Measurements from ENCODE around the gene RAB11FIP4.

RAB11FIP4 gene

GRCh38 chr17:31392002-31392855 lies 754 bp downstream of the RAB11FIP4 start:
- peak overlapping the region; percentile 57 for H3K4me3 Mint-ChIP-seq
- H3K9me3 Mint-ChIP-seq = no peaks in the 10 kb centered on the region
- peaks cover 78% of the 10 kb centered on the region for H3K27me3 Mint-ChIP-seq
- no peaks in the 10 kb centered on the region for H3K36me3 Mint-ChIP-seq
- H3K27ac Mint-ChIP-seq = no peak overlapping the region
- CTCF ChIA-PET = no interaction called here
- H3K4me1 Mint-ChIP-seq = peaks cover 8% of the 10 kb centered on the region
- no peak for DNase-seq

GRCh38 chr17:31392856-31393748 lies 1.6 kb downstream of the RAB11FIP4 start:
- peak overlapping the region; percentile 52 for H3K4me3 Mint-ChIP-seq
- H3K4me1 Mint-ChIP-seq = peaks cover 8% of the 10 kb centered on the region
- H3K27ac Mint-ChIP-seq = no peak overlapping the region
- H3K27me3 Mint-ChIP-seq = peaks cover 81% of the 10 kb centered on the region
- H3K9me3 Mint-ChIP-seq = no peaks in the 10 kb centered on the region
- no peak for DNase-seq
- CTCF ChIA-PET = no interaction called here
- no peaks in the 10 kb centered on the region for H3K36me3 Mint-ChIP-seq

- no peak overlapping the region for H3K4me3 Mint-ChIP-seq
- H3K4me1 Mint-ChIP-seq = peaks cover 8% of the 10 kb centered on the region
- no peaks in the 10 kb centered on the region for H3K9me3 Mint-ChIP-seq
- DNase-seq = no peak
- no peaks in the 10 kb centered on the region for H3K36me3 Mint-ChIP-seq
- CTCF ChIA-PET = no interaction called here
- no peak overlapping the region for H3K27ac Mint-ChIP-seq
- peaks cover 81% of the 10 kb centered on the region for H3K27me3 Mint-ChIP-seq
These were observed 2.3 kb downstream of the RAB11FIP4 start for GRCh38 chr17:31393749-31394146.

GRCh38 chr17:31394544-31394943 lies 3.1 kb downstream of the RAB11FIP4 start:
- Mint-ChIP-seq H3K4me3 (peak overlapping the region; percentile 12), H3K36me3 (no peaks in the 10 kb centered on the region), H3K27me3 (peaks cover 76% of the 10 kb centered on the region), H3K27ac (no peak overlapping the region), H3K4me1 (peaks cover 8% of the 10 kb centered on the region), H3K9me3 (no peaks in the 10 kb centered on the region)
- DNase-seq = peak; percentile 83
- CTCF ChIA-PET = no interaction called here

- peaks cover 3% of the 10 kb centered on the region for H3K4me1 Mint-ChIP-seq
- no peaks in the 10 kb centered on the region for H3K36me3 Mint-ChIP-seq
- no peak for DNase-seq
- H3K9me3 Mint-ChIP-seq = no peaks in the 10 kb centered on the region
- H3K4me3 Mint-ChIP-seq = no peak overlapping the region
- peaks cover 58% of the 10 kb centered on the region for H3K27me3 Mint-ChIP-seq
- CTCF ChIA-PET = interaction anchor here (0.8 kb wide), 1 partner anchor 128 kb away, joined by 3 read pairs; no protein-coding TSS in a partner anchor
- H3K27ac Mint-ChIP-seq = no peak overlapping the region
These were observed 5.9 kb downstream of the RAB11FIP4 start for GRCh38 chr17:31397256-31397939.

- CTCF ChIA-PET = interaction anchor here (0.6 kb wide), 1 partner anchor 9 kb away, joined by 3 read pairs; no protein-coding TSS in a partner anchor
- Mint-ChIP-seq H3K9me3 (no peaks in the 10 kb centered on the region), H3K36me3 (no peaks in the 10 kb centered on the region), H3K4me1 (no peaks in the 10 kb centered on the region), H3K4me3 (no peak overlapping the region), H3K27ac (no peak overlapping the region), H3K27me3 (peaks cover 46% of the 10 kb centered on the region)
- no peak for DNase-seq
These were observed 7.2 kb downstream of the RAB11FIP4 start for GRCh38 chr17:31398381-31399311.

- Mint-ChIP-seq H3K27me3 (peaks cover 39% of the 10 kb centered on the region), H3K27ac (no peak overlapping the region), H3K4me1 (no peaks in the 10 kb centered on the region), H3K36me3 (no peaks in the 10 kb centered on the region), H3K9me3 (no peaks in the 10 kb centered on the region), H3K4me3 (no peak overlapping the region)
- DNase-seq = no peak
- CTCF ChIA-PET = no interaction called here
These were observed 9.0 kb downstream of the RAB11FIP4 start for GRCh38 chr17:31400481-31400950.

GRCh38 chr17:31401456-31402254 lies 10.2 kb downstream of the RAB11FIP4 start:
- H3K9me3 Mint-ChIP-seq = no peaks in the 10 kb centered on the region
- no peak overlapping the region for H3K27ac Mint-ChIP-seq
- H3K36me3 Mint-ChIP-seq = no peaks in the 10 kb centered on the region
- H3K27me3 Mint-ChIP-seq = peaks cover 30% of the 10 kb centered on the region
- H3K4me3 Mint-ChIP-seq = no peak overlapping the region
- no peaks in the 10 kb centered on the region for H3K4me1 Mint-ChIP-seq
- no peak for DNase-seq
- CTCF ChIA-PET = no interaction called here

- H3K36me3 Mint-ChIP-seq = no peaks in the 10 kb centered on the region
- no peak overlapping the region for H3K4me3 Mint-ChIP-seq
- DNase-seq = no peak
- peaks cover 17% of the 10 kb centered on the region for H3K27me3 Mint-ChIP-seq
- H3K4me1 Mint-ChIP-seq = no peaks in the 10 kb centered on the region
- no peaks in the 10 kb centered on the region for H3K9me3 Mint-ChIP-seq
- CTCF ChIA-PET = interaction anchor here (1.4 kb wide), 1 partner anchor 439 kb away, joined by 3 read pairs; no protein-coding TSS in a partner anchor
- no peak overlapping the region for H3K27ac Mint-ChIP-seq
These were observed 12.8 kb downstream of the RAB11FIP4 start for GRCh38 chr17:31404028-31404949.

- Mint-ChIP-seq H3K4me3 (no peak overlapping the region), H3K36me3 (no peaks in the 10 kb centered on the region), H3K4me1 (no peaks in the 10 kb centered on the region), H3K27me3 (peaks cover 15% of the 10 kb centered on the region), H3K9me3 (no peaks in the 10 kb centered on the region), H3K27ac (no peak overlapping the region)
- CTCF ChIA-PET = interaction anchor here (1.4 kb wide), 1 partner anchor 437 kb away, joined by 3 read pairs; no protein-coding TSS in a partner anchor
- no peak for DNase-seq
These were observed 14.5 kb downstream of the RAB11FIP4 start for GRCh38 chr17:31405890-31406371.

- no peak for DNase-seq
- H3K4me1 Mint-ChIP-seq = no peaks in the 10 kb centered on the region
- H3K4me3 Mint-ChIP-seq = no peak overlapping the region
- no peaks in the 10 kb centered on the region for H3K36me3 Mint-ChIP-seq
- no peak overlapping the region for H3K27ac Mint-ChIP-seq
- CTCF ChIA-PET = no interaction called here
- H3K9me3 Mint-ChIP-seq = no peaks in the 10 kb centered on the region
- peaks cover 21% of the 10 kb centered on the region for H3K27me3 Mint-ChIP-seq
These were observed 17.1 kb downstream of the RAB11FIP4 start for GRCh38 chr17:31408586-31408985.

Data from activated naive CD4-positive, alpha-beta T cell treated with anti-CD3 and anti-CD28 coated beads, Interleukin-2, amount 10 ng/mL, durations not matched to agents 7 days and 5 days (primary cell).